ENCODE measurements around the gene CKAP2L.

- TF ChIP-seq CTCF (conservative IDR thresholded peaks at IDR 0.05; ENCODE audit: low read length) = no peak
- TF ChIP-seq EZH2phosphoT487 (IDR thresholded peaks at IDR 0.05; ENCODE audit: borderline replicate concordance) = no peak
Measured at GRCh38 chr2:112791693-112792230, 27.4 kb upstream of the CKAP2L start.

Data from Loucy (cell line).